HFF-Myc (cell line): ENCODE data around the gene ANGPTL1.
A peak's percentile ranks its signal among the peaks of the same experiment; 100 is the strongest.

Experiments
- DNase-seq: peaks from one replicate; pipeline ENCODE4 v3.0.0-alpha.2; 2011; ENCODE audit warnings: low read depth; ENCODE audit errors: extremely low read depth
- H3K4me3 ChIP-seq: replicated peaks from 2 replicates; pipeline ENCODE4 v1.5.1; 2011; ENCODE audit warnings: low read depth, mild to moderate bottlenecking, control low read depth, low read length
- TF ChIP-seq, protein P1 (sequence below): IDR thresholded peaks from 2 replicates; pipeline ENCODE4 v1.5.1; 2012; ENCODE audit warnings: mild to moderate bottlenecking, low read depth, low read length, control low read depth; ENCODE audit errors: missing control alignments

The ANGPTL1 gene, protein sequence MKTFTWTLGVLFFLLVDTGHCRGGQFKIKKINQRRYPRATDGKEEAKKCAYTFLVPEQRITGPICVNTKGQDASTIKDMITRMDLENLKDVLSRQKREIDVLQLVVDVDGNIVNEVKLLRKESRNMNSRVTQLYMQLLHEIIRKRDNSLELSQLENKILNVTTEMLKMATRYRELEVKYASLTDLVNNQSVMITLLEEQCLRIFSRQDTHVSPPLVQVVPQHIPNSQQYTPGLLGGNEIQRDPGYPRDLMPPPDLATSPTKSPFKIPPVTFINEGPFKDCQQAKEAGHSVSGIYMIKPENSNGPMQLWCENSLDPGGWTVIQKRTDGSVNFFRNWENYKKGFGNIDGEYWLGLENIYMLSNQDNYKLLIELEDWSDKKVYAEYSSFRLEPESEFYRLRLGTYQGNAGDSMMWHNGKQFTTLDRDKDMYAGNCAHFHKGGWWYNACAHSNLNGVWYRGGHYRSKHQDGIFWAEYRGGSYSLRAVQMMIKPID

GRCh38 chr1:178870944-178871343 is at the start of gene ANGPTL1:
Gene ANGPTL1, minus strand, starts transcription at chr1:178871077. Its CDS starts 5,301 bp downstream, at chr1:178865776.
- DNase-seq, result peak; percentile 16
- H3K4me3 ChIP-seq, result no peak within 1 kb of the TSS
- TF ChIP-seq, protein P1, sequence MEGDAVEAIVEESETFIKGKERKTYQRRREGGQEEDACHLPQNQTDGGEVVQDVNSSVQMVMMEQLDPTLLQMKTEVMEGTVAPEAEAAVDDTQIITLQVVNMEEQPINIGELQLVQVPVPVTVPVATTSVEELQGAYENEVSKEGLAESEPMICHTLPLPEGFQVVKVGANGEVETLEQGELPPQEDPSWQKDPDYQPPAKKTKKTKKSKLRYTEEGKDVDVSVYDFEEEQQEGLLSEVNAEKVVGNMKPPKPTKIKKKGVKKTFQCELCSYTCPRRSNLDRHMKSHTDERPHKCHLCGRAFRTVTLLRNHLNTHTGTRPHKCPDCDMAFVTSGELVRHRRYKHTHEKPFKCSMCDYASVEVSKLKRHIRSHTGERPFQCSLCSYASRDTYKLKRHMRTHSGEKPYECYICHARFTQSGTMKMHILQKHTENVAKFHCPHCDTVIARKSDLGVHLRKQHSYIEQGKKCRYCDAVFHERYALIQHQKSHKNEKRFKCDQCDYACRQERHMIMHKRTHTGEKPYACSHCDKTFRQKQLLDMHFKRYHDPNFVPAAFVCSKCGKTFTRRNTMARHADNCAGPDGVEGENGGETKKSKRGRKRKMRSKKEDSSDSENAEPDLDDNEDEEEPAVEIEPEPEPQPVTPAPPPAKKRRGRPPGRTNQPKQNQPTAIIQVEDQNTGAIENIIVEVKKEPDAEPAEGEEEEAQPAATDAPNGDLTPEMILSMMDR, result no peak

DNA sequence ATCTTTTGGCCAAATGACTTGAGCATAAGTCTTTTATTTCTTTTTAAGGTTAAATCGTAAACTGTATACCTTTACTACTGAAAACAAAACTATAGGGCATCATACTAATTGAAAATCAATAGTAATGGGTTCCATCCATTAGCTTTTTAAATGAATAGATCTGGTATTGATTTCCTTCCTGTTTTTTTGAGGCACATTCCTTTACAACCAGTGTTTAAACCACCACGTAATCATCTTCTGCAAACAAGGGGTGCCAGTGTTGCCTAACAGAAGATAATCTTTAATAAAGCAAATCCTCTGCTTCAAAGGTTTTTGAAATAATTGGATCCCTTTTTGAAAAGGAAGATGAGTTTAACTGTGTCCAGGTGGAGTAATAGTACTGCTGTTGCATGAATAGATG is 48.7 kb upstream of the ANGPTL1 start:
- no peak overlapping the region for H3K4me3 ChIP-seq
- no peak for DNase-seq
- TF ChIP-seq, protein P1, result no peak

DNA sequence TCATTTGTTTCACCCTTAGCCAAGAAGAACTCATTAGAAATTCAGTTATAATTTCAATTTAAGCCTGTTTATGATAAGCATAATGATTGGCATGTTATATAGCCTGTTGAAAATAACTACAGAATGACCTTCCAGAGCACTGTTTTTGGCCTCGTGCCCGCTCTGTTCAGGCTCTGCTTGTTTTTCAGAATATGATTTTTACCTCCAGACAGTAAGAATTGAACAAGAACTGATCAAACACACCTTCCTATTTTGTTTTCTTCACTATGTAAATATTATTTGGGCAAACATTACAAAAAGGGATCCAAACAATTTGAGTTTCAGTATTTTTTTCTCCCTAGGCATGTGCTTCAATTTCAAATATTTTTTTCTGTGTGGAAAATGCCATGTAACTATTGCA is 48.1 kb upstream of the ANGPTL1 start:
- DNase-seq, result no peak
- TF ChIP-seq, protein P1, result no peak
- no peak overlapping the region for H3K4me3 ChIP-seq

DNA sequence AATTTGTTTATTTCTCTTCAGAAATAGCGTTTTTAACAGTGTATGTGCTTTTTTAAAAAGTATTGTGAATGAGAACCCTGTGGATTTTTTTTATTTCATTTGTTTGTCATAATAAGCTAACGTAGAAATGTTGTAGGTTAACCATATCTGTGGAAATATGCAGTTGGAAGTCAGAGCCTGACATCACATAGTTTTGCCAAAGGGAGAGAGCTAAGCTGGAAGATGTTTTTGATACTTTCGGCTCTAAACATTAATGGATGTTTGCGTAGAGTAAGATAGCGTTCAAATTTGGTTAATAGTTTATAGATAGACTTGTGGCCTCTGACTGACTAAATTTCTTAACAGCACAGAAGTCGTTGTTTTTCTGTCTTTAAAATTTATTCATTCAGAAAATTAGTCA is 47.4 kb upstream of the ANGPTL1 start:
- no peak for DNase-seq
- TF ChIP-seq, protein P1, result no peak
- H3K4me3 ChIP-seq, result no peak overlapping the region

DNA sequence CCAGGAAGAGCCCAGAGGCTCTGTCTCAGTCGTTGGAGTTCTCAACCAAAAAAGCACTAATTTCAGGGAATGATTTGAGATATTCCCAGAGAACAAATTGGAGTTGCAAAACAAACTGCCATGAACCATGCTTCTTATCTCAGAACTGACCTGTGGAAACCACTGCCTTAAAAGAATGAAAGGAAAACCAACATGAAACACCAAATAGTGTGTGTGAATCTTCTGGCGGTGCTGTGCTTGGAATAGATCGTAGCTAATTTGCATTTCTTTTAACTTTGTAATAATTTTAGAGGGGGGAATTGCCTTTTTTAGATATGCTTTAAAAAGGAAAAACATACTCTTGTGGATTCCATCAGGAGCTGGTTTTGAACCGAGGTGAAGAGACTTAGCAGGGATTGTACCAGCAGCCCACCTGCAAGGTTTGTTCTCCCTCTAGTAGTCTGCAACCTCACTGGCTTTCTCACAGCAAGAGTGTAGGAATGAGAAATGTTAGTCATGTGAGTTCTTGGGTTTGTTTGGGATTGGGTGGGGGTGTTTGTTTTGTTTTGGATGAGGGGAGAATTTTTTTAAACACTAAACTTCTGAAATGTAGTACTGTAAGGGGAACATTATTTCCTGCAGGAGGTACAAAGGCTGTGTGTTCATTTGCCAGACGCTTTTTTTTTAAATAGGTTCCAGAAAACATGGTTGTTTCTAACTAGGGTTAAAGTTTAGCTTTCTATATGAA is 45.7 kb upstream of the ANGPTL1 start:
- no peak for DNase-seq
- TF ChIP-seq, protein P1, result no peak
- no peak overlapping the region for H3K4me3 ChIP-seq

DNA sequence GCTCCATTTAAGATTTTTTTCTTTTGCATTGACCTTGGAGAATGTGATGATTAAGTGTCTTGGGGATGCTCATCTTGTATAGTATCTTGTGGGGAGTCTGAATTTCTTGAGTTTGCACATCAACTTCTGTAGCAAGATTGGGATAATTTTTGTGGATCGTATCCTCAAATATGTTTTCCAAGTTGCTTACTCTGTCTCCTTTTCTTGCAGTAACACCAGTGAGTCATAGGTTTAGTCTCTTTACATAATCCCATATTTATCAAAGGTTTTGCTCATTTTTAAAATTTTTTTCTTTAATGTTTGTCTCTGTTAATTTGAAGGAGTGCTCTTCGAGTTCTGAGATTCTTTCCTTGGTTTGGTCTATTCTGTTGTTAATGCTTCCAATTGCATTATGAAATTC is 41.7 kb upstream of the ANGPTL1 start:
- DNase-seq, result no peak
- no peak overlapping the region for H3K4me3 ChIP-seq
- TF ChIP-seq, protein P1, result no peak
